GM19467 (cell line): ENCODE measurements around the gene RAB5A.
"Not testable (repeated sequence)": the region's sequence is repeated elsewhere in the genome, so short reads cannot be mapped to it uniquely, and the experiment has no call there.

Experiments used
- ATAC-seq: cut with Tn5 transposase; IDR thresholded peaks from one replicate; pipeline ENCODE4 v1.9.1; 2021; ENCODE audit warnings: mild to moderate bottlenecking, moderate library complexity; ENCODE audit not compliant: unreplicated experiment

RAB5A gene

GRCh38 chr3:20023623-20024405 lies 76.9 kb downstream of the RAB5A start:
- no peak for ATAC-seq

GRCh38 chr3:20027136-20027535 lies 80.2 kb downstream of the RAB5A start:
- no peak for ATAC-seq

- no peak for ATAC-seq
Measured at GRCh38 chr3:20028905-20029331, 82.0 kb downstream of the RAB5A start.

- not testable (repeated sequence) for ATAC-seq
Measured at GRCh38 chr3:20031939-20032338, 85.0 kb downstream of the RAB5A start.
